GM12891 (cell line): ENCODE measurements around the gene PLS3.

Experiments used
- PAX5 ChIP-seq: IDR thresholded peaks from 2 replicates; pipeline ENCODE4 v1.6.1; 2011; ENCODE audit warnings: low read length, moderate library complexity, mild to moderate bottlenecking; ENCODE audit not compliant: insufficient read depth, severe bottlenecking
- POLR2A ChIP-seq: IDR thresholded peaks from 2 replicates; pipeline ENCODE4 v1.6.1; 2011; ENCODE audit warnings: low read depth, low read length, control low read depth
- POLR2AphosphoS5 ChIP-seq: IDR thresholded peaks from 2 replicates; pipeline ENCODE4 v1.6.1; 2011; ENCODE audit warnings: low read depth, low read length, control low read depth
- SPI1 ChIP-seq: IDR thresholded peaks from 2 replicates; pipeline ENCODE4 v1.6.1; 2011; ENCODE audit warnings: low read depth, low read length, control low read depth
- TAF1 ChIP-seq: IDR thresholded peaks from 2 replicates; pipeline ENCODE4 v1.6.1; 2011; ENCODE audit warnings: low read depth, low read length, control low read depth

GRCh38 chrX:115632455-115632854 is 71.5 kb downstream of the PLS3 start:
- TF ChIP-seq POLR2AphosphoS5 (no peak), TAF1 (no peak), POLR2A (no peak), SPI1 (no peak), PAX5 (no peak)
